Smooth muscle cell (in vitro differentiated cells): ENCODE measurements around the gene PTMA. TPM values are rescaled to one million over a fixed set of nuclear protein-coding genes. Genes with fewer than 3 reads are reported as not detected.

ENCODE experiments used
- DNase-seq: peaks from one replicate; lab custom pipeline; 2025; ENCODE audit not compliant: unreplicated experiment; lab: John Stamatoyannopoulos, UW
- H2AFZ ChIP-seq: fragments of 200-600 bp; sonication (generic); 2 replicates; pipeline ENCODE4 v1.6.0; 2016; ENCODE audit warnings: antibody characterized with exemption, low read depth, mild to moderate bottlenecking
- H3F3A ChIP-seq: fragments of 200-600 bp; sonication (generic); 2 replicates; pipeline ENCODE4 v1.6.0; 2017; ENCODE audit warnings: antibody characterized with exemption, low read depth
- H3K27ac ChIP-seq: fragments of 200-600 bp; sonication (generic); 2 replicates; pipeline ENCODE4 v1.5.1; 2016; ENCODE audit warnings: low read depth, mild to moderate bottlenecking
- H3K27me3 ChIP-seq: fragments of 200-600 bp; sonication (generic); 2 replicates; pipeline ENCODE4 v1.6.1; 2016; ENCODE audit warnings: low read depth, mild to moderate bottlenecking
- H3K36me3 ChIP-seq: fragments of 200-600 bp; sonication (generic); 2 replicates; pipeline ENCODE4 v1.5.1; 2016; ENCODE audit warnings: low read depth
- H3K4me1 ChIP-seq: fragments of 200-600 bp; sonication (generic); 2 replicates; pipeline ENCODE4 v1.5.1; 2016; ENCODE audit warnings: low read depth
- H3K4me2 ChIP-seq: fragments of 200-600 bp; sonication (generic); 2 replicates; pipeline ENCODE4 v1.6.0; 2016; ENCODE audit warnings: mild to moderate bottlenecking
- H3K4me3 ChIP-seq: fragments of 200-600 bp; sonication (generic); 2 replicates; pipeline ENCODE4 v1.5.1; 2016; ENCODE audit warnings: mild to moderate bottlenecking
- H3K79me2 ChIP-seq: fragments of 200-600 bp; sonication (generic); 2 replicates; pipeline ENCODE4 v1.6.0; 2016; ENCODE audit warnings: low read depth, mild to moderate bottlenecking
- H3K9ac ChIP-seq: fragments of 200-600 bp; sonication (generic); 2 replicates; pipeline ENCODE4 v1.6.0; 2016; ENCODE audit warnings: low read depth
- H3K9me3 ChIP-seq: fragments of 200-600 bp; sonication (generic); replicated peaks from 2 replicates; pipeline ENCODE4 v1.5.1; 2016; ENCODE audit warnings: low read depth
- H4K20me1 ChIP-seq: fragments of 200-600 bp; sonication (generic); 2 replicates; pipeline ENCODE4 v1.6.0; 2016; ENCODE audit warnings: low read depth
- WGBS: methylation state at CpG from one replicate; pipeline ENCODE4 v1.1.7; 2016; ENCODE audit warnings: low lambda C conversion rate; 5-methylcytosine and 5-hydroxymethylcytosine counted together
- polyA plus RNA-seq: library from polyadenylated mRNA; unstranded; fragments of >200 nt; fragmentation: Nextera tagmentation; extraction: Ambion mirVana; gene quantifications from 2 replicates; pipeline ENCODE4 v1.2.1, GENCODE V29; 2016
- total RNA-seq: library from RNA; depleted of rRNA; stranded (reverse); fragments of >200 nt; gene quantifications from 2 replicates; pipeline ENCODE4 v1.2.3, GENCODE V29; 2014
- TF ChIP-seq, protein P1 (sequence below): fragments of 200-600 bp; sonication (generic); IDR thresholded peaks from 2 replicates; pipeline ENCODE4 v1.5.1; 2017; ENCODE audit warnings: borderline replicate concordance, mild to moderate bottlenecking, antibody characterized with exemption; ENCODE audit not compliant: insufficient read depth, poor library complexity, severe bottlenecking

The PTMA gene
- total and polyA plus RNA-seq, 2 experiments from 2014 or later = 615 to 655 TPM

DNA sequence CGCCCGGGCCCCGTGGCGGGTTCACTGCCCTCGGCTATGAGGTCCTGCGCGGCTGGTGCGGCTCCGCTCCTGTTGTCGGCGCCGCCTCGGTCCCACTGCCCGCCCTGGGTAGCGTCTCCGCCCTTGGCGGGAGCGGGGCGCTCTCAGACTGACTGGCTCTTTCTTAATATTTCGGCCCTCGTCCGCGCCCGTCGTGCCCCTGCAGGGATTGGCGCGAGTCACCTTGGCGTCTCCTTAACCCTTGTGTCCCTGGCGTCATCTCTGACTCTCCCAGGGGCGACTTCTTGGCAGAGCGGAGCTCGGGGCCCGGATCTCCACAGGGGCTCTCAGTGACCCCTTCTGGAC is 1.3 kb downstream of the PTMA start:
- peak overlapping the region; percentile 92 for H3K27ac ChIP-seq
- no peaks in the 10 kb centered on the region for H3K36me3 ChIP-seq
- peaks cover 12% of the 10 kb centered on the region for H3K4me1 ChIP-seq
- WGBS = 1% methylated on average over 33 of the region's 33 CpGs
- no peak overlapping the region for H2AFZ ChIP-seq
- no peak for DNase-seq
- no peaks in the 10 kb centered on the region for H3K9me3 ChIP-seq
- peaks cover 42% of the 10 kb centered on the region for H3K79me2 ChIP-seq
- peaks cover 27% of the 10 kb centered on the region for H3F3A ChIP-seq
- TF ChIP-seq, protein P1, sequence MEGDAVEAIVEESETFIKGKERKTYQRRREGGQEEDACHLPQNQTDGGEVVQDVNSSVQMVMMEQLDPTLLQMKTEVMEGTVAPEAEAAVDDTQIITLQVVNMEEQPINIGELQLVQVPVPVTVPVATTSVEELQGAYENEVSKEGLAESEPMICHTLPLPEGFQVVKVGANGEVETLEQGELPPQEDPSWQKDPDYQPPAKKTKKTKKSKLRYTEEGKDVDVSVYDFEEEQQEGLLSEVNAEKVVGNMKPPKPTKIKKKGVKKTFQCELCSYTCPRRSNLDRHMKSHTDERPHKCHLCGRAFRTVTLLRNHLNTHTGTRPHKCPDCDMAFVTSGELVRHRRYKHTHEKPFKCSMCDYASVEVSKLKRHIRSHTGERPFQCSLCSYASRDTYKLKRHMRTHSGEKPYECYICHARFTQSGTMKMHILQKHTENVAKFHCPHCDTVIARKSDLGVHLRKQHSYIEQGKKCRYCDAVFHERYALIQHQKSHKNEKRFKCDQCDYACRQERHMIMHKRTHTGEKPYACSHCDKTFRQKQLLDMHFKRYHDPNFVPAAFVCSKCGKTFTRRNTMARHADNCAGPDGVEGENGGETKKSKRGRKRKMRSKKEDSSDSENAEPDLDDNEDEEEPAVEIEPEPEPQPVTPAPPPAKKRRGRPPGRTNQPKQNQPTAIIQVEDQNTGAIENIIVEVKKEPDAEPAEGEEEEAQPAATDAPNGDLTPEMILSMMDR = no peak
- peak overlapping the region; percentile 98 for H3K4me3 ChIP-seq
- no peaks in the 10 kb centered on the region for H3K27me3 ChIP-seq
- peak overlapping the region; percentile 97 for H3K4me2 ChIP-seq
- H3K9ac ChIP-seq = peak overlapping the region; percentile 98
- peaks cover 61% of the 10 kb centered on the region for H4K20me1 ChIP-seq

DNA sequence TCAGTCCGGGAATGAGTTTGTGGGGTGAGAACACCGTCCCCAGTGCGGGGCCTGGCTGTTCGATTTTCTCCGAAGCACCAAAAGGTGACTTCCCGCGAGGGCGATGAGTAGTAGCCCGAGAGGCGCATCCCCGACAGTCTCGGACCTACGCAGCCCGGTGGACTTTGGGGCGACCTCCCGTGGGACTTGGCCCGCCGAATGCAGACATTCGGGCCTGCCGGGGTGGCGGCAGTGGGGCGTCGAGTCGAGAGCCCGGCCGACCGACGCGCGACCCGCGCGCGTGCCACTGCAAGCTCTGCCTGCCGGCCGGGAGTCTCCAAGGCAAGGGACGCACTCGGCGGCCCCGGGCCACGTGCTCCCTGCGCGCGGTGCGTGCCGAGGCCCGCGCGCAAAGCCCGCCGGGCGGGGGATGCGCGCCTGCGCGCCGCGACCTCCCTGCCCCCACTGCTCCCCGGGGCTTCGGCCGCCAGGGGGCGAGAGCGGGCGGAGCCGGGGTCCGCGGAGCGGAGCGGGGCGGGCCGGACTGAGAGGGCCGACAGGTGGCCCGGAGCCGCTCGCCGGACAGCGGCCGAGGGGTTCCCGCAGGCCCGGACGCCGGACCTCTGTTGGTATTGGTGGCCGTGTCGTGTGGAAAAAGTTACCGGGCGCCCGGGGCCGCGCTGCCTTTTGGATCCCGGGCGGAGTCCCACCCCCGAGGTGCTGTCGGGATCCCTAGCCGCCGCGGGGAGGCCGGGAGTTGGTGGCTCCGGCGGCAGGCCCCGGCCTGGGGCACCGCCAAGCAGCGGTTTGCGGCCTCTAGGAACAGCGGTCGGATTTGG is 1.9 kb downstream of the PTMA start:
- Histone ChIP-seq H3K27me3 (no peaks in the 10 kb centered on the region), H3F3A (peaks cover 33% of the 10 kb centered on the region), H3K9ac (peak overlapping the region; percentile 98), H3K9me3 (no peaks in the 10 kb centered on the region), H3K79me2 (peaks cover 42% of the 10 kb centered on the region), H3K4me1 (peaks cover 12% of the 10 kb centered on the region), H3K36me3 (no peaks in the 10 kb centered on the region), H3K27ac (peak overlapping the region; percentile 92), H3K4me3 (peak overlapping the region; percentile 98), H4K20me1 (peaks cover 67% of the 10 kb centered on the region), H2AFZ (no peak overlapping the region), H3K4me2 (peak overlapping the region; percentile 97)
- WGBS = 1% methylated on average over 78 of the region's 105 CpGs
- TF ChIP-seq, protein P1 = peak; percentile 83
- DNase-seq = peak; percentile 74

DNA sequence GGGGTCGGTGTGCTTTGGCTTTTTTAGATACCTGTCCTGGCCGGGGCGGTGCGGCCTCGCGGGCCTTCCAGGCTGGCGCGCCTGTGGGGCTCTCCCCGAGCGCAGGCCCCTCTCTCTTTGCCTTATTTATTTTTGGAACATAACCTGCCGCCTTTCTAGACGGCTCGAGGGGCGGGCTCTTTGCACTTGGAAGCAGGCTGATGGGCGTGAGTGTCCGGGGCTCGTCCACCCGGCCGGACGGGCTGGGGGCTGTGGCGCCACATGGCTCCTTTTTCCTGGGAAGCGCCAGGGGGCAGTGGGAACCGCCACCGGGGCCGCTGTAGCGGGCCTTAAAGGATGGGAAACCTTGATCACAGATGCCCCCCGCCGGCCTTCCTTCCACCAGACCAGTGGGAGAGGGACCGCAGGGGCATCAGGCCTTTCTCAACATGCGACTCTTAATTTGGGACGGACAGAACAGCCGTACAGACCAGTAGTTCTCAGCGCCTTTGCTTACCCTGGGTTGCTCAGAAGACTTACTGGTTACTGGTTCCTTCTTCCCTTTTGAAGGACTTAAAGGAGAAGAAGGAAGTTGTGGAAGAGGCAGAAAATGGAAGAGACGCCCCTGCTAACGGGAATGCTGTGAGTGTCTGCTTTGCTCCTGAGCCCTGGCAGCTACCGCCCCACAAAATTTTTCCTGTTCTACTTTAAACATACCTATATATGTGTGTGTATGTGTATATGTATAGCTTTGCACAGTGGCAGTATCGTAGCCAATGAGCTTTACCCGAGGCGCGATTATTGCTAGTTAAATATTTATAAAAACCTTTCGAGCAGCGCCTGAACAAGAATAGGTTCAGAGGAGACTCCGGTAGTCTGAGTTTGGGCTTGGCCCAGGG is 2.7 kb downstream of the PTMA start:
- peak overlapping the region; percentile 98 for H3K4me3 ChIP-seq
- no peaks in the 10 kb centered on the region for H3K36me3 ChIP-seq
- peaks cover 12% of the 10 kb centered on the region for H3K4me1 ChIP-seq
- peak overlapping the region; percentile 56 for H3K27ac ChIP-seq
- H2AFZ ChIP-seq = no peak overlapping the region
- no peaks in the 10 kb centered on the region for H3K27me3 ChIP-seq
- DNase-seq = no peak
- H3K9ac ChIP-seq = peak overlapping the region; percentile 73
- no peaks in the 10 kb centered on the region for H3K9me3 ChIP-seq
- WGBS = 11% methylated on average over 43 of the region's 43 CpGs
- TF ChIP-seq, protein P1 = no peak
- peaks cover 42% of the 10 kb centered on the region for H3K79me2 ChIP-seq
- peaks cover 67% of the 10 kb centered on the region for H4K20me1 ChIP-seq
- H3F3A ChIP-seq = peaks cover 33% of the 10 kb centered on the region
- H3K4me2 ChIP-seq = peak overlapping the region; percentile 97
